PFSK-1 (cell line): ENCODE measurements around the gene ATXN2.

Source experiments
- FOXP2 ChIP-seq: optimal IDR thresholded peaks from 2 replicates; pipeline ENCODE3; 2011; ENCODE audit warnings: borderline replicate concordance, control low read depth, inconsistent platforms; ENCODE audit not compliant: insufficient read depth; ENCODE audit errors: extremely low read length, extremely low read depth
- POLR2AphosphoS5 ChIP-seq: IDR thresholded peaks from 2 replicates; pipeline ENCODE4 v1.6.1; 2012; ENCODE audit warnings: low read depth, mild to moderate bottlenecking, control low read depth, low read length, moderate library complexity
- REST ChIP-seq, 2 experiments: IDR thresholded peaks; 2 replicates each; pipeline versions ENCODE4 v1.6.1 to v1.8.0; 2011 to 2012; ENCODE audit warnings: low read depth in 2 of 2, low read length in 2 of 2, control low read depth in 1 of 2, inconsistent platforms in 1 of 2, mild to moderate bottlenecking in 1 of 2, moderate library complexity in 1 of 2; ENCODE audit not compliant: insufficient read depth in 1 of 2
- SIN3A ChIP-seq: IDR thresholded peaks from 2 replicates; pipeline ENCODE4 v1.6.1; 2012; ENCODE audit warnings: mild to moderate bottlenecking, low read length, moderate library complexity, borderline replicate concordance; ENCODE audit not compliant: insufficient read depth
- TAF1 ChIP-seq: IDR thresholded peaks from 2 replicates; pipeline ENCODE4 v1.6.1; 2012; ENCODE audit warnings: low read length, control low read depth, borderline replicate concordance; ENCODE audit not compliant: insufficient read depth

Gene ATXN2

GRCh38 chr12:111638556-111638955 is 39.4 kb upstream of the ATXN2 start:
- TF ChIP-seq POLR2AphosphoS5 (no peak), TAF1 (no peak), REST (IDR thresholded peaks at IDR 0.05; ENCODE audit: insufficient read depth in 1 of 2, low read depth in 2 of 2, low read length in 2 of 2) (no peak), SIN3A (no peak), FOXP2 (no peak)

- TF ChIP-seq SIN3A (no peak), FOXP2 (peak; percentile 54)
These were observed 37.3 kb upstream of the ATXN2 start for GRCh38 chr12:111636209-111636945.

GRCh38 chr12:111635524-111635923 is 36.4 kb upstream of the ATXN2 start:
- TF ChIP-seq FOXP2 (no peak), TAF1 (no peak), SIN3A (no peak), POLR2AphosphoS5 (no peak), REST (IDR thresholded peaks at IDR 0.05; ENCODE audit: insufficient read depth in 1 of 2, low read depth in 2 of 2, low read length in 2 of 2) (no peak)

- TF ChIP-seq SIN3A = no peak
- no peak for TF ChIP-seq TAF1
- TF ChIP-seq REST (IDR thresholded peaks at IDR 0.05; ENCODE audit: insufficient read depth in 1 of 2, low read depth in 2 of 2, low read length in 2 of 2) = no peak
- no peak for TF ChIP-seq POLR2AphosphoS5
- no peak for TF ChIP-seq FOXP2
These were observed 29.6 kb upstream of the ATXN2 start for GRCh38 chr12:111628505-111629260.

- TF ChIP-seq SIN3A (no peak), TAF1 (no peak)
These were observed 27.1 kb upstream of the ATXN2 start for GRCh38 chr12:111626230-111626629.

GRCh38 chr12:111624540-111624939 is 25.4 kb upstream of the ATXN2 start:
- TF ChIP-seq REST (IDR thresholded peaks at IDR 0.05; ENCODE audit: insufficient read depth in 1 of 2, low read depth in 2 of 2, low read length in 2 of 2) = no peak
- no peak for TF ChIP-seq SIN3A
- no peak for TF ChIP-seq TAF1
